HS-5 (cell line): ENCODE results near the gene C6orf47.
A peak's percentile ranks its signal among the peaks of the same experiment; 100 is the strongest.
"Not testable (repeated sequence)": the region's sequence is repeated elsewhere in the genome, so short reads cannot be mapped to it uniquely, and the experiment has no call there.

Experiments used
- DNase-seq: peaks from one replicate; pipeline ENCODE4 v3.0.0-alpha.2; 2012; ENCODE audit warnings: low read depth

The C6orf47 gene

GRCh38 chr6:31660381-31661261 is at the start of gene C6orf47:
Gene C6orf47, minus strand, starts transcription at chr6:31660778. Its CDS starts 831 bp downstream, at chr6:31659947.
- DNase-seq, result no peak

GRCh38 chr6:31709157-31709556 is 48.6 kb upstream of the C6orf47 start:
- not testable (repeated sequence) for DNase-seq

GRCh38 chr6:31708224-31708623 is 47.6 kb upstream of the C6orf47 start:
- DNase-seq, result no peak

- DNase-seq, result no peak
These were observed 47.1 kb upstream of the C6orf47 start for GRCh38 chr6:31707701-31708100.

- no peak for DNase-seq
These were observed 46.0 kb upstream of the C6orf47 start, which contains the start of gene LY6G6F for GRCh38 chr6:31706599-31706998. Gene LY6G6F, plus strand, starts transcription at chr6:31706866. Its CDS starts 41 bp downstream, at chr6:31706907.

- DNase-seq, result no peak
These were observed 45.4 kb upstream of the C6orf47 start for GRCh38 chr6:31705931-31706330.

GRCh38 chr6:31702819-31703716 is 42.5 kb upstream of the C6orf47 start, which contains the start of gene ABHD16A:
Gene ABHD16A, minus strand, starts transcription at chr6:31703324. Its CDS starts 43 bp downstream, at chr6:31703281.
- DNase-seq, result peak; percentile 94

GRCh38 chr6:31702405-31702818 is 41.8 kb upstream of the C6orf47 start:
- DNase-seq, result no peak

GRCh38 chr6:31701666-31702404 is 41.3 kb upstream of the C6orf47 start:
- DNase-seq, result no peak

- DNase-seq, result no peak
These were observed 40.3 kb upstream of the C6orf47 start for GRCh38 chr6:31700740-31701401.

GRCh38 chr6:31697555-31697954 is 37.0 kb upstream of the C6orf47 start:
- no peak for DNase-seq

GRCh38 chr6:31693535-31693934 is 33.0 kb upstream of the C6orf47 start:
- no peak for DNase-seq

GRCh38 chr6:31692886-31693285 is 32.3 kb upstream of the C6orf47 start:
- DNase-seq, result no peak

- no peak for DNase-seq
These were observed 31.8 kb upstream of the C6orf47 start for GRCh38 chr6:31692353-31692752.

GRCh38 chr6:31691564-31692108 is 31.1 kb upstream of the C6orf47 start:
- no peak for DNase-seq

GRCh38 chr6:31691078-31691463 is 30.5 kb upstream of the C6orf47 start:
- DNase-seq, result no peak

- DNase-seq, result no peak
These were observed 29.9 kb upstream of the C6orf47 start for GRCh38 chr6:31690231-31691077.

- DNase-seq, result no peak
These were observed 28.9 kb upstream of the C6orf47 start for GRCh38 chr6:31689249-31690110.
